Measurements from ENCODE around the gene PLA2G2A. TPM values are rescaled to one million over a fixed set of nuclear protein-coding genes. Genes with fewer than 3 reads are reported as not detected.

The PLA2G2A gene
- total RNA-seq (100 to 1,000 TPM in 2 of 9 donors, 10 to 100 TPM in 5, 1 to 10 TPM in 2; 2.8 to 539 (median 26.5) TPM), polyA plus RNA-seq (100 to 1,000 TPM; 107 to 112 TPM)
- long read RNA-seq, donor 1, partial matches to known transcripts: 0 of 2 reads
- long read RNA-seq, donor 1, other reads (novel, unspliced or antisense): 0 of 2 reads
- long read RNA-seq, donor 2, partial matches to known transcripts: 1 of 2 reads
- long read RNA-seq, donor 2, other reads (novel, unspliced or antisense): 0 of 2 reads
- long read RNA-seq, donor 3: 0 reads

GRCh38 chr1:19979494-19979977 lies at the start of gene PLA2G2A:
Gene PLA2G2A, minus strand, starts transcription at chr1:19979618. Its CDS starts 845 bp downstream, at chr1:19978773.
- Histone ChIP-seq H3K4me3 (peak within 1 kb of the TSS in 2 of 12 donors; percentile 1 to 4), H3K27me3 (no peaks in the 10 kb centered on the region), H3K27ac (peak within 1 kb of the TSS in 2 of 12 donors; percentile 48 to 61), H3K9me3 (no peaks in the 10 kb centered on the region), H3K36me3 (no peaks in the 10 kb centered on the region), H3K4me1 (peaks cover 0 to 36% (median 9%) of the 10 kb centered on the region in 12 donors)
- intact Hi-C loops (cut with DNase I): loop anchor here in 7 of 10 donors (5.0 to 10.0 kb wide), 7 partner anchors 98 to 218 kb away; no protein-coding TSS in a partner anchor
- no peak for TF ChIP-seq POLR2A (IDR thresholded peaks at IDR 0.05)
- no peak for TF ChIP-seq CTCF (IDR thresholded peaks at IDR 0.05)
- 74 to 80% (median 76%) methylated on average over 8 of the region's 8 CpGs for WGBS, 4 donors
- no peak for DNase-seq
- peak in 1 of 4 donors; percentile 46 for ATAC-seq

GRCh38 chr1:20028726-20029125 lies 49.3 kb upstream of the PLA2G2A start:
- TF ChIP-seq POLR2A (IDR thresholded peaks at IDR 0.05): no peak
- no peak for TF ChIP-seq CTCF (IDR thresholded peaks at IDR 0.05)
- Histone ChIP-seq H3K27me3 (peaks cover 0 to 3% (median 0%) of the 10 kb centered on the region in 9 donors), H3K27ac (peak overlapping the region; percentile 55 to 96 (median 86)), H3K4me3 (peak overlapping the region; percentile 25 to 65 (median 52)), H3K4me1 (peaks cover 0 to 26% (median 0%) of the 10 kb centered on the region in 12 donors), H3K36me3 (no peaks in the 10 kb centered on the region), H3K9me3 (peaks cover 0 to 7% (median 0%) of the 10 kb centered on the region in 12 donors)
- intact Hi-C loops (cut with DNase I): loop anchor here in 1 of 10 donors (5.0 kb wide), 1 partner anchor 44 kb away; the partner anchor contains the start of gene PLA2G5
- DNase-seq (peak in 2 of 5 donors; percentile 30 to 34), ATAC-seq (peak; percentile 12 to 29 (median 18))
- WGBS, 4 donors: 49 to 58% (median 52%) methylated on average over 5 of the region's 5 CpGs

GRCh38 chr1:20028125-20028524 lies 48.7 kb upstream of the PLA2G2A start:
- intact Hi-C loops (cut with DNase I): loop anchor here in 1 of 10 donors (5.0 kb wide), 1 partner anchor 44 kb away; the partner anchor contains the start of gene PLA2G5
- H3K27ac ChIP-seq: peak overlapping the region; percentile 55 to 96 (median 86)
- H3K27me3 ChIP-seq: peaks cover 0 to 3% (median 0%) of the 10 kb centered on the region in 9 donors
- H3K36me3 ChIP-seq: no peaks in the 10 kb centered on the region
- ATAC-seq: peak; percentile 86 to 91 (median 89)
- H3K4me1 ChIP-seq: peaks cover 0 to 21% (median 0%) of the 10 kb centered on the region in 12 donors
- TF ChIP-seq POLR2A (IDR thresholded peaks at IDR 0.05) (peak in 1 of 2 donors; percentile 27), CTCF (IDR thresholded peaks at IDR 0.05) (no peak)
- H3K9me3 ChIP-seq: peaks cover 0 to 13% (median 0%) of the 10 kb centered on the region in 12 donors
- DNase-seq: peak; percentile 33 to 65 (median 57)
- H3K4me3 ChIP-seq: peak overlapping the region in 10 of 12 donors; percentile 39 to 65 (median 54)
- WGBS, 4 donors: 36 to 68% (median 54%) methylated on average over 5 of the region's 5 CpGs

GRCh38 chr1:20017741-20018140 lies 38.3 kb upstream of the PLA2G2A start:
- Histone ChIP-seq H3K4me1 (no peaks in the 10 kb centered on the region), H3K9me3 (peaks cover 0 to 60% (median 19%) of the 10 kb centered on the region in 12 donors), H3K4me3 (no peak overlapping the region), H3K36me3 (no peaks in the 10 kb centered on the region), H3K27ac (no peak overlapping the region), H3K27me3 (no peaks in the 10 kb centered on the region)
- ATAC-seq (no peak), DNase-seq (no peak)
- 87 to 93% (median 91%) methylated on average over 1 of the region's 1 CpG for WGBS, 4 donors
- intact Hi-C loops (cut with DNase I): no loop called here
- TF ChIP-seq POLR2A (IDR thresholded peaks at IDR 0.05) (no peak), CTCF (IDR thresholded peaks at IDR 0.05) (no peak)
